Stimulated activated CD4-positive, alpha-beta T cell treated with anti-CD3 and anti-CD28 coated beads, TNF-alpha, amount 100 ng/mL, for 48 hours (primary cell): ENCODE results near the gene GOSR2.
"Not testable (repeated sequence)": the region's sequence is repeated elsewhere in the genome, so short reads cannot be mapped to it uniquely, and the experiment has no call there.

Experiments
- DNase-seq, 3 donors: peaks; one replicate each; pipeline ENCODE4 v3.0.0-alpha.2; 2020; ENCODE audit warnings: low read depth in 3 of 3

The GOSR2 gene

DNA sequence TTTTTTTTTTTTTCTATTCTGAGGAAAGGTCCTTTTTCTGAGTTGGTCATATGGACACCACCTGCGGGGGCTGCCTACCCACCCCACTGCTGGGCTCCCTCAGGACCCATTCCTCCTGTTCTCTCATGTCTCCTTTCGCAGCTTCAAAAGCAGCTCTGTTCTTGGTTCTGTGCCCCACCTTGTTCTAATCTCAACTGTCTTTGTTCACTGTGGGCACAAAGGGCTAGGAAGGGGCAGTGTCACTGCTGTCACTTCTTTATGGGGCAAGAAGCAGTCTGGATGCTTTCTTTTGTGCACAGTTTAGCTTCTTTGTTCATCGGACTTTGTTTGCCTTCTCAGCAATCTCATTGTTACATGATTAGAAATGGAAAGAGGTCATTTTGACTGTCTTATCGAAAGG is 7.1 kb downstream of the GOSR2 start:
- no peak for DNase-seq

DNA sequence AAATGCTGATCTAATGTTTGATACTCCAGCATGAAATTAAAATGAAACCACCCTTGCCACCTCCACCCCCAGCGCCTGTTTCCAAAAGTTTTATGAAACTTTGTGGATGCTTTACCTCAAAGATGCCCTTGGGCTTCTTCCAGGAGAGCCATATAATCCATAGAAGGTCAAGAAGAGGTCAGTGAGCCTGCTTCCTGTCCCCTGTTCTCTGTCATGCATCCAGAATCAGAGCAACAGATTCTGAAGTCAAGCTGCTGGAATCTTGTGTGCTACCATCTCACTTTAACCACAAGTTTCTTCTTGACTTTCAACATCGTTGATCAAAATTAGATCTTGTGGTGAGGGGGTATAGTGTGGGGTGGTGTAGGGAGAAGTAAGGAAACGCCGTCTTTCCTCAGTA is 8.6 kb downstream of the GOSR2 start:
- DNase-seq: no peak

GRCh38 chr17:46935658-46936266 is 12.8 kb downstream of the GOSR2 start:
- no peak for DNase-seq

- peak; percentile 44 to 72 (median 47) for DNase-seq
These were observed 17.9 kb downstream of the GOSR2 start for GRCh38 chr17:46940692-46941404.

DNA sequence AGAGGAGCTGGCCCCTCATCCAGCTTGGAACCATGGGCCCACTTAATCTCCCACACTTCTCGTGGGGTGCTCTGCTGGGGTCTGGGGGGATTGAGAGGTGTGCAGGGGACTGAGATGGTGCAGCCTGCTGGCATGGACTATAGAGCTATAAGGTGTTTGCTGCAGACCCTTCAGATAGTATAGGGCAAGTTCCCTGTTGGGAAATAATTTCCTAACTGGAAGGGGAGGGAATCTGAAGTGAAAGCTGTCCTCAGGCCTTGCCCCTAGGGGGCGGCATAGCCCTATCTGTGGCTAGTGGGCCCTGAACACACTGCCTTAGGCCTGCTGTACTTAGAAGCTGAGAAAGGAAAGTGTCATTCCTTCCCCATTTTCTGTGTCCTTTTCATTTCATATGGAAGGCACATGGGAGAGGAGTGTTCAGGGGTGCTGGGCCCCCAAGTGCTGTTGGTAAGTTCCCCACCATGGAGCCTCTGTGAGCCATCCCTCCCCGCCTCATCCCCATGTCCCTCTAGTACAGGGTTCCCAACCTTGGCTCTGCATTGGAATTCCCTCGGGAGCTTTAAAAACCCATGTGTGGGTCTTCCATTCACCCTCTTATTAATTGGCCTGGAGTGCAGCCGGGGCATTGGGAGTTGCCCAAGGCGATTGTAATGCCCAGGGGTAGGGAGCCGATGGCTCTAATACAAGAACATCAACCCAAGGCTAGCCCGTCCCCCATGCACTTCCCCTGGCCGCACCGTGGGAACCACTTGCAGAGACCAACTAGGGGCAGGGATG is 19.7 kb downstream of the GOSR2 start:
- DNase-seq: peak in 1 of 3 donors; percentile 26

DNA sequence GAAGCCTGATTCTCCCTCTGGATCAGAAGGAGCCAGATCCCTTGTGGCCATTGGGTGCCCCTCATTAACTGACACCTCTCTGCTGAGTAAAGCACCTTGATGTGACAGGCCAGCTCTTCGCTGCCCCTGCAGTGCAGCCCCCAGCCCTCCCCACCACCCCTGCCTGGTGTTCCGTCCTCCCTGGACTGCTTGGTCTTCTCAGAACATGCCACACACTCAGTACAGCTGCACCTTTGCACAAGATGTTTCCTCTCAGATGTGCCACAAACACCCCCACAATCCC is 20.2 kb downstream of the GOSR2 start:
- DNase-seq: no peak

- DNase-seq: no peak
These were observed 20.8 kb downstream of the GOSR2 start for GRCh38 chr17:46943501-46944393.

- no peak for DNase-seq
These were observed 22.0 kb downstream of the GOSR2 start for GRCh38 chr17:46944931-46945330.

GRCh38 chr17:46947216-46947615 is 24.3 kb downstream of the GOSR2 start:
- no peak for DNase-seq

- DNase-seq: no peak
These were observed 25.6 kb downstream of the GOSR2 start for GRCh38 chr17:46948544-46948943.

DNA sequence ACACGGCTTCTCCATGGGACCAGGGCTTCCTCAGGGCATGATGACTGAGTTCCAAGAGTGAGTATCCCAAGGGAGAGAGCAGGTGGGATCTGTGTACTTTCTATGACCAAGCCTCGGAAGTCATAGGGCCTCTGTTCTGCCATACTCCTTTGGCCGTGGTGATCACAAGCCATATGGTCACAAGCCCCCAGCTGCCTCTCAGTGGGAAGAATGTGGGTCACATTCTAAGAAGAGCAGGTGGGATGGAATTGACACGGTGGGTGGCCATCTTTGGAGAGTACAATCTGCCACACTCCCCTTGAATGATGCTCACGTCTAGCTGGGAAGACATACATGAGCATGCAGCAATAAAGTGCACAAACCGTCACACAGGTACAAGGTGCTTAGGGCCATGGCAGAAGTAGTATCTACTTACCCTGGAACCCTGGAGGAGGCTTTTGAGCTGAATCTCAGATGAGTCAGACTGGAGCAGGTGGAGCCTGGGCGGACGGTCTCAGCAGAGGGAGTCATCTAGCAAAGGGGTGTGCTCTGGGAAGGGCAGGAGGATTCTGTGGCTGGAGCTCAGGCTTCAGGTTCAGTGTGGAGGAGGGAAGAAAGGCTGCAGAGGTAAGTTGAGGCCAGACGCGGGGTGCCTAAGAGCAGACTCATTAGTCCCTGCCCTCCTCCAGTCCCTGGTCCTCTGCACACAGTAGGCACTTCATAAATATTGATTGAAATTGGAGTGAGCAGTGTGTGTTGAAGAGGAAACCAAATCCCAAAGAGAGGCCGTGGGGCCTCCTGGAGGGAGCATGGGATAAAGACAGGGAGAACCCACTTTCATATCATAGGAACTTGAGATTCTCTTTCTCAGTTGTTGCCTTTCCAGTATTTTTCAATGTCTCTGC is 26.6 kb downstream of the GOSR2 start:
- DNase-seq: no peak

DNA sequence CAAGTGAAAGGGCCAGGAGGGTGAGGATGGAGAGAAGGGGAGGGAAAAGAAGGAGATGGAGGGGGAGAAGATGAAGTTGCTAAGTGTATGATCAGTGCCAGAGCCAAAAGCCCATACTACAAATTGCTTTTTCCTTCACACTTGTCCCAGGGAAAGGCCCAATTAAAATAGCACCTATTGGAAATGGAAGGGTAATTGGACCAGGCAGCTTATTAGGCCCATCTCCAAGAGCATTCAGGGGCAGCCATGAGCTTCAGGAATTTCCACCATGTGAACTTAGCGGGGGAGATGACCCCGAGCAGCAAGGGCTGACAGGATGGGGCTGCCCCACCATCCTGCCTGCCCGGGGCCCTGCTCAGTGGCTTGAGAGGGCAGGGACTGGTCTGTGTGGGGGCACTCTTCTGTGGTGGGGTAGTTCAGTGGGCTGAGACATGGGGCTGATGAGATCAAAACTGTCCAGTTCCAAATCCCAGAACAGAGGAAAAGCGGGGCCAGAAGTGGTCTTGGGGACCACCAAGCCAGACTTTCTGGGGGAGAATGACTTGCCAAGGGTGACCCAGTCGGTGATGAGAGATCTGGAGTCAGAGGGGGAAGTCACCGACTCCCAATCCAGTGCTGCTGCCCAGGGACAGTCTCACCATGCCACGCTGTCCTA is 27.5 kb downstream of the GOSR2 start:
- DNase-seq: no peak

- DNase-seq: no peak
These were observed 28.1 kb downstream of the GOSR2 start for GRCh38 chr17:46950997-46951621.

GRCh38 chr17:46951706-46952105 is 28.7 kb downstream of the GOSR2 start:
- no peak for DNase-seq

- DNase-seq: no peak
These were observed 29.2 kb downstream of the GOSR2 start for GRCh38 chr17:46952115-46952514.

DNA sequence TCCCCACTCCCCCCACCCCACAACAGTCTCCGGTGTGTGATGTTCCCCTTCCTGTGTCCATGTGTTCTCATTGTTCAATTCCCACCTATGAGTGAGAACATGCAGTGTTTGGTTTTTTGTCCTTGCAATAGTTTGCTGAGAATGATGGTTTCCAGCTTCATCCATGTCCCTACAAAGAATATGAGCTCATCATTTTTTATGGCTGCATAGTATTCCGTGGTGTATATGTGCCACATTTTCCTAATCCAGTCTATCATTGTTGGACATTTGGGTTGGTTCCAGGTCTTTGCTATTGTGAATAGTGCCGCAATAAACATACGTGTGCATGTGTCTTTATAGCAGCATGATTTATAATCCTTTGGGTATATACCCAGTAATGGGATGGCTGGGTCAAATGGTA is 30.2 kb downstream of the GOSR2 start:
- DNase-seq: not testable (repeated sequence)

DNA sequence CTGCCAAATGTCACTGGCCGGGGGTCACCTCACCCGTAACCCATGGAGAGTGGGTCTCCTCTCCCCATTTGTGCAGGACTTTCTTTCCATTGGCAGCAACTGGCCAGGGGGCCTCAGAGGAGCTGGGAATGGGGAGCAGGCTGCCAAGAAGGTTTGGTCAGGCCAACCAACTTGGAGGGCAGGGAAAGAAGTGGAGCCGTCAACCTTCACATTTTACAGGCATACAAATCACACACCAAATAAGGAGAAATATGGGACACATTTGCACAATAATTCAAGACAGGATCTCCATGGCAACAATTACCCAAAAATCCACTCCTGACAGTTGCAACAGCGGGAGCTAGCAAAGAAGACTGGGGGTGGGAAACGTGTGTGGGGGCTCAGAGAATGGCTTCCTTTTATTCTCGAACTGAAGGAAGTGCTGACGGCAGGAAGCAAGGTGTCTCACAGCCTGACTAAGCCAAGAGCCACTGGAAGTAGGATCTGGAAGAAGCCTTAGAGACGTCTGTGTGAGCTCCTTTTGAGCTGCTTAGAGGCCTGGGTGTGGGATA is 35.2 kb downstream of the GOSR2 start:
- no peak for DNase-seq

- DNase-seq: no peak
These were observed 37.2 kb downstream of the GOSR2 start for GRCh38 chr17:46960152-46960551.

- no peak for DNase-seq
These were observed 39.4 kb downstream of the GOSR2 start for GRCh38 chr17:46962374-46962790.

DNA sequence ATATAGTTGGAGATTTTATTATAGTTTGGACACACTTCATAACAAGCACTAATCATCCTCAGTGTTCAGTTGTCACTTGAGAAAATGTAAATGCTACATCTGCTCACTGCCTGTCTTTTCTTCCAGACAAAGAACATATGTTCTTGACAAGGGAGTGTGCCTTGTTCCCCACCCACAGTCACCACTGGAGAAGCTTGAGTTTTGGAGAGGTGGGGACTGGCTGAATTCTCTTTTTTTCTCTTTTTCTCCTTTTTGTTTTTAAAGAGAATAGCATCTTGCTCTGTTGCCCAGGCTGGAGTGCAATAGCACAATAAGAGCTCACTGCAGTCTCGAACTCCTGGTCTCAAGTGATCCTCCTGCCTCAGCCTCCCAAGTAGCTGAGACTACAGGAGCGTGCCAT is 40.6 kb downstream of the GOSR2 start:
- DNase-seq: no peak
